Stimulated activated naive CD8-positive, alpha-beta T cell treated with anti-CD3 and anti-CD28 coated beads, Interleukin-15, Interleukin-2, amounts not matched to agents 100 U/mL and 50 U/mL, for 24 hours (primary cell): ENCODE results near the gene SLC6A3.

Source experiments
- ATAC-seq: fragments of 150-1000 bp; cut with Tn5 transposase; one replicate; pipeline ENCODE4 v1.10.0; 2021
- DNase-seq: peaks from one replicate; pipeline ENCODE4 v3.0.0; 2021

Gene SLC6A3

DNA sequence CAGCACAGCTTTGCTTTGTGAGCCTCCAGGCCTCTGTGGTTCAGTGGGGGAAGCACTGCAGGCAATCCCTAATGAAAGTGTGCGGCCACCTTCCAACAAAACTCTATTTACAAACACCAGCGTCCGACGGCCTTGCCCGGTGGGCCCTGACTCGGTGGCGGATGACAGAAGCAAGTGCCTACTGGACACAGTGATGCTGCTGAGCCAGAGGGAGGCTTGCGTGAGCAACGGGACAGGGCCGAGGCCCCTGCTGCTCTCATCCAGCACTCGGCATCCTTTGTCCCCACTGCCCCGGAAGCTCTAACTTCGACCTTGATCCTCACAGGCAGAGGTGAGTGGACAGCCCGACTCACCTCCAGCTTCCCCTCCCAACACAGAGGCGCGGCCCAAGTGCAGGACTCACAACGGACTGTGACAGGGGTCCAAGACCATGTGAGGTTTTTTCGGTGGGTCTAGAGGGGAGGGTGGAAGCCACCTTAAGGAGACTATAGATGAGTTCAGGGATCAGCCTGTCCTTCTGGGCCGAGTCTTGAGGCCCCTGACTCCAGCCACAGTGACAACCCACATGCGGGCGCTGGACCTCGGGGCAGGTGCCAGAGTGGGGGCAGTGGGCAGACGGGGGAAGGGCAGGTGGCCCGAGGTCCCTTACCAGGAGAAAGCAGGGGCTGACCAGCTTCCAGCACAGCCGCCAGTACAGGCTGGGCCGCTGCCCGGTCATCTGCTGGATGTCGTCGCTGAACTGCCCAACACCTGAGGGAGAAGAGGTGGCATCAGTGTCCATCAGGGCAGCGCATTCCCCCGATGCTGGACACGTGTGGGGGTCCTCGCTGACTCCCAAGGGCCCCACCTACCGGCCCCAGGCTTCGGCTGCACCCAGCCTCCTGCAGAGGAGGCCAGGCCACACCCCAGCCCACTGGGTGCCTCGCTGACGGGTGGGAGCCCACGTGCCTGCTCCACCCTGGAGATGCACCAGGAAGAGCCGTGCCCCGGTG, 39.4 kb downstream of the SLC6A3 start:
- no peak for DNase-seq
- ATAC-seq = no peak

DNA sequence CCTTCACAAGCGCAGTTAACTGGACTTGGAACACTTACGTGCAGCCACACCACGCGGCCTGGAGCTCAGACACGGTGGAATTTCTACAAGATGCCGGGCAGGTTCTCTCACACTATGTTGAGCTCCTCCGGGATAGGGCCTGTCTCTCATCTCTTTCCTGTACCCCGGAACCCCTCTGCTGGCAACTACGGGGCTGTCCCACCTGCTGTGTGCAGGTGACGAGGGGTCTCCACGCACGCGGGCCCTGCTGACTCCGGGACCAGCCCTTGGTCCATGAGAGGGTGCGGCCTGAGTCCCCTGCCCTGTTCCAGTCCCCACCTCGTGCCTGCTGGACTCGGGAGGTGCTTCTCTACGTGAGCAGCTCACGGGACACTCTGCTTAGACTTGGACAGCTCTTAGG, 40.1 kb downstream of the SLC6A3 start:
- no peak for ATAC-seq
- no peak for DNase-seq

DNA sequence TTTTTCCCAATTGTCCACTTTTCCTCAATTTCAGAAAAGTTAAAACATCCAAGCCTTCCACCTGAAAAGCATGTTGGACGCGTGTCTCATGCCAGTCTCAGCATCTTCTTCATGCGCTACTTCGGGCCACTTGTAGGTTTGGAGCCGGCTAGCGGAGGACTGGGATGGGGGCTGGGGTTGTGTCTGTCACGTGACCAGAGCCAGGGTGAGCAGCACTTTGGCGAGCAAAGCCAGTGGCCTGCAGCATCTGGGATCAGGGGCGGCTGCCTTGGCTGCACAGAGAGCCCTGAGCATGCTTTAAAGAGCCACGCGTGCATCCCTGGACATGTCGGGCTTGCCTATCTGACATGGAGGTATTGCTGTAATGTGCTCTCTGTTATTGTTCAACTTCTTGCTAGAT, 41.2 kb downstream of the SLC6A3 start:
- DNase-seq (no peak), ATAC-seq (no peak)

DNA sequence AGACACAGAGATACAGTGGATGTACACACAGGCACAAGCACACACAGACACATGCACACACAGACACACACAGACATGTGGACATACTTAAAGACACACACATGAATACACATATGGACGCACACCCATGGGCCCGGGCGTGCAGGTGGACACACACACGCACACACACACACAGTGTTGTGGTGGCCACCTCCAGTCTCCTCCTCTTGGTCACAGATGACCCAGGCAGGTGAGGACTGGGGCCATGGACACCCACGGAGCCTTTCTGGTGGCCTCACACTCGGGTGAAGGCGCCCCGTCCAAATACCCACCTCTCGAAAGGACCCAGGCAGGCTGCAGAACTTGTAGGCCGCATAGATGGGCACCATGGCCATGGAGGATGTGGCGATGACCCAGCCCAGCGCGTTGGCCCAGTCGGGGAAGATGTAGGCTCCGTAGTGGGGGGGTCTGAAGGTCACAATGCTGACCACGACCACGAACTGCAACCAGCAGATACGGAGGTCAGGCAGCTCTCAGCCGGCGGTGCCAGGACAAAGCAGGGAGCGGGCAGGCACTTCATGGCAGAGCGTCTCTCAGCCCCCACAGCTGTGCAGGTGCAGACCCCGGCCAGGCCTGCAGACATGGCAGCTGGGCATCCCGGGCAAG, 42.5 kb downstream of the SLC6A3 start:
- ATAC-seq = no peak

DNA sequence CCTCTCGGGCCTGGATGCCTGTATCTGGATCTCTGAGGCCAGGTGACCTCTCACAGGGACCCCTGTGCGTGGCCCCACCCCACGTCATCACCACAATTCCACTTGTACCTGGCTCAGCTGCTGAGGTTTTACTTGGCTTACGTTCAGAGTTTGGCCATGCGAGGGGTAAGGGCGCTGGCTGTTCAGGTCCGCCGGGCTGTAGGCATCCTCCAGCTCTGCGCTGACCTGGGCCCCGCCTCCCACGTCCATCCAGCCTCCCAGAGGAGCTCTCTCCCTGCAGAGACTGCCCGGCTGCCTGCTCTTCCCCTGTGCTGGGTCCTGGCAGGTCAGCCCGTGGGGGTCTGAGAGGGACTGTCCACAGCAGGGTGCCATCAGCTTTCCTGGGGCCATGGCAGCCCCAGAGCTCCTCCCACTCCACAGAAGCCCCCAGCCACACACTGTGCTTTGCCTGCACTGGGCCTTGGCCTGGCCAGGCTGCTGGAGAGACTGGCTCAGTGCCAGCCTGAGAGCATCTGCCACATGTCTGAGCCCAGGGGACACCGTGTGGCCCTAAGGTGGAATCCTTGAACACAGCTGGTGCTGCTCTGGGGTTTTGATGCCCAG, 43.6 kb downstream of the SLC6A3 start:
- ATAC-seq = no peak
- DNase-seq = no peak

More for the DNA sequence above, 42.5 kb downstream of the SLC6A3 start:
- DNase-seq = no peak

DNA sequence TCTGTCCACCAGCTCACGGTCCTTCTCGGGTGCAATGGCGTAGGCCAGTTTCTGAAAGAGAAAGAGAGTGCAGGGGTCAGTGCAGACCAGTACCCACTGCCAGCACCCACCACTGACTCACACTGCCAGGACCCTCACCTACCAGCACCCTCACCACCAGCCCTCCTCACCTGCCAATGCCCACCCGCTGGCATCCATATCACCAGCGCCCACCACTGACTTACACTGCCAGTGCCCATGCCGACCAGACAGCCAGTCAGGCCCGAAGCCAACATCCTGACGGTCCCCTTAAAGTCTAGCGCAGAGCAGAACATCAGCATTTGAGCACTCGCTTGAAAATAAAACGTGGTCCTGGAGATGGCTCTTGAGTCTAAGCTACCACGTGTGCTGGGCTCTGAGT, 44.3 kb downstream of the SLC6A3 start:
- ATAC-seq (no peak), DNase-seq (no peak)

DNA sequence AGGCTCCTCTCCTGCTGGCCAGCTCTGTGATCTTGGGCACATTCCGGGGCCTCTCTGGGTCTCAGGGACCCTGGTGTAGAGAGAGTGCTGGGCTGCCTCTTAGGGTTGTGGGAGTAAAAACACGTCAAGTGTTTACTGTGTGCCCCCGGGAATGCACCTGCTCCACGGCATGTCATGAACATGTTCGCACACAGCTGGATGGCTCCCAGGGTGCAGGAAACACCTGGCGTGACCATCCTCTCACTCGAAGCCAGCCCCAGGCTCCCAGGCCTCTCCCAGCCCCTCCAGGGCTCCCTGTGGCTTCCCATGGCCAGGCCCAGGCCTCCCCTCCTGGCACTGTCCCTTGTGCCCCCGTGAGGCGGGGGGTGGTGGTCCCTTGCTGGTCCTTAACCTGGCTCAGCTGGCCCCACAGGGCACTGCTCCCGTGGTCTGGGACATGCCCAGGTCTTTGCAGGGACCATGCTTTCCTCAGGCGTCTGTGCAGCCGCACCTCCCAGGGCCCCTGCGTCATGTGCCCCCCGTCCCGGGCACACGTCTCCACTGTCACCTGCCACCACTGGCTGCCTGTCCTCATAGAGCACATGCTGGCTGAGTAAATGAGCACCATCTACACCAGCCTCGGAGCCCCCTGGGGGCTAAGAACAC, 44.9 kb downstream of the SLC6A3 start:
- ATAC-seq (no peak), DNase-seq (no peak)

DNA sequence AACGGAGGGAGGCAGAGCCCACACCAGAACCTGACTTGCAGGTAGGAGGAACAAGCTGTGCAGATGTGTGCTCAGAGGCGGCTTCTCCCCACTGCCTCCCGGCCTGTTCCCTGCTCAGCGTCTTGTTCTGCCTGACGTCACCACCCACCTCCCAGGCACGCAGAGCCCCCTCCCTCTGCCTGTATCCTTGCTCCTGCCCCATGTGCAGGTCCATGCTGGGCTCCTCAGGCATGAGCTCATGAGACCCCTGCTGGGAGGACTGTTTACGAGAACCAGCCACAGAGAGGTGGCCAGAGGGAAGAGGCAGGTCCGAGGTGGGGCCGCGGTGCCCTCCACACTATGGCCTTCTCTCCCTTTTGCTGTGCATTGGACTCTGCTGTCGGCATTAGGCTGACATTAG, 45.5 kb downstream of the SLC6A3 start:
- ATAC-seq (no peak), DNase-seq (no peak)

DNA sequence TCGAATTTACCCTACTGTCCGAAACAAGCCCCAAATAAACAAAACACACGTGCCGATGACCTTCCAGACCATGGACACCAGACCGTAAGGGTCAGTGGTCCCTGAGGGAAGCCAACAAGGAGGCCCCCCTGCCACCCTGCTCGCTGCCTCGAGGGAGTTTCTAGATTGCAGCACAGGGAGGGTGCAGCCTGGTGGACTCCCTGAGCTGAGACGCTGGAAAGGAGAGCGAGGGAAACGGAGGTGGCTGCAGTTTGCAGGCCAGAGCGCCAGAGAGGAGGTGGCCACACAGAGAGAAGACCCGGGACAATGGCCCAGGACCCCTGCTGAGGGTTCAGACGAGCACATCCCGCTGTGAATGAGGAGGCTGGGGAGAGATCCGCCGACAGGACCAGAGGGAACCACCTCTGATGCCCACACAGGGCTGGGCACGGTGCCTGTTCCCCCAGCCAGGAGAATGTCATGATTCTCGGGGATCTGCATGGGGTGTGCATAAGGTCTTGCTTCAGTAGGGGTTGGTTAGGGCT, 48.9 kb downstream of the SLC6A3 start:
- DNase-seq (no peak), ATAC-seq (no peak)

DNA sequence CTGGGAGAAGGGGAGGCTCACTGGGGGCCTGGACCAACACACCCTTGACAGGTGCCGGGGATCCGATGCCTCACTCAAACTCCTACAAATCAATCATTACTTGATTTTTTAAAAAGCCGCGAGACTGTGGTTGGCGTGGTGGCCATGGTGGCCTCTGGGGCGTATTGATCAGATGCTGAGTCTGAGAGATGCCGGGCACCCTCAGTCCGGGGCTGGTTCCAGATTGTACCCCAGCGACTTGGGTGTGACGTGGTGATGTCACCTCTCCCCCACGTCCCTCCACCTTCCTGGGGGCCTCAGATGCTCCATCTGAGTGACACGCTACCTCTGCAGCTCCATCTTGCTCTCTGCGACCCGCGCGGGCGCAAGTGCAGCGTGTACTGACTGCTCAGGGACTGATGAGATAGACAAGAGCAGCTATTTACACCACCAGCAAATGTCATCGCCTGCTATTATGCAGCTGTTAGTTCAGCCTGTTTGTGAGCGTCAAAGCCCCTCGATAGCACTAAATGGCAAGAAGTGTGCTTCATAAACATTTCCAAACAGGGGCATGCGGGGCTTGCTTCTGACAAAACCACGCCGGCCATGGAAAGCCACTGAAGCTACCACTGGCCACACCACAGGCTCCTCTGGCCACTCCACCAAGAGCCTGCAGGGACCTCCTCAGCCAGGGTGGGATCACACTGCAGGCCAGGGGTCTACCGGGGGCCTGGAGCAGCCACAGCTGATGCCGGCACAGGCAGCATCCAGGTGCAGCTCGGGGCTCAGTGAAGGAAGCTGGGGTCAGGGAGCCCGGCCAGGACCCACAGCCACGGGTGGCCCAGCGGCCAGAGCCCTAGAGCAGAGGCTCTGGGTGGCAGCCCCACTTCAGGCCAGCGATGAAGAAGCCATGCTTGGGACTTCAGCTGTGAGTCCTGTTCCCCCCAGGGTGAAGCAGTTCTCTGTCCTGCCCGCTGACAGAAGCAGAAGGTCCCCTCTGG, 50.1 kb downstream of the SLC6A3 start:
- ATAC-seq (no peak), DNase-seq (no peak)

DNA sequence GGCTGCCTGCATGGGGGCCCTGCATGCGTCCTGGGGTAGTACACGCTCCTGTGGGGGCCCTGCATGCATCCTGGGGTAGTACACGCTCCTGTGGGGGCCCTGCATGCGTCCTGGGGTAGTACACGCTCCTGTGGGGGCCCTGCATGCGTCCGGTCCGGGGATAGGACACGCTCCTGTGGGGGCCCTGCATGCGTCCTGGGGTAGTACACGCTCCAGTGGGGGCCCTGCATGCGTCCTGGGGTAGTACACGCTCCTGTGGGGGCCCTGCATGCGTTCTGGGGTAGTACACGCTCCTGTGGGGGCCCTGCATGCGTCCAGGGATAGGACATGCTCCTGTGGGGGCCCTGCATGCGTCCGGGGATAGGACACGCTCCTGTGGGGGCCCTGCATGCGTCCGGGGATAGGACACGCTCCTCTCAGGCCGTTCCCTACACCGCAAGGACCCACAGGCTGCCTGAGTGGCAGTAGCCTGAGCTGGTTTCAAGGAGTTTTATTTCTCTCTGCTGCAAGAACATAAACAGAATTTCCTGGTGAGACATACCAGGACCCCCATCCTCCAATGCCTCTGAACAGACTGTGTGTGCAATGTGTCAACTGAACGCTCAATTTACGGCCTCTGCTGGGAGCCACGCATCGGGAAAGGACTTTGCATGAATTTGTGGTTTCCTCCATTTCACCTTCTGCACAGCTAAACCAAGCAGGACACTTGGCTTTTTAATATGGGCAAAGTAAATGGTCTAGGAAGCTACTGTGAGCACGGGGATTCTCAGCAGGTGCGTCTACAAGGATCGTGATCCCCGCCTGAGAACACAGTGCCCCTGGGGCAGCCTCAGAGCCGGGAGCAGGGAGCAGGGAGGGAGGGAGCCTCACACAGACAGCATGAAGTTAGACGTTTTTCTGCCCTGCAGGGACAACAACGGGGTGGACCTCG, 51.4 kb downstream of the SLC6A3 start:
- ATAC-seq (no peak), DNase-seq (no peak)

DNA sequence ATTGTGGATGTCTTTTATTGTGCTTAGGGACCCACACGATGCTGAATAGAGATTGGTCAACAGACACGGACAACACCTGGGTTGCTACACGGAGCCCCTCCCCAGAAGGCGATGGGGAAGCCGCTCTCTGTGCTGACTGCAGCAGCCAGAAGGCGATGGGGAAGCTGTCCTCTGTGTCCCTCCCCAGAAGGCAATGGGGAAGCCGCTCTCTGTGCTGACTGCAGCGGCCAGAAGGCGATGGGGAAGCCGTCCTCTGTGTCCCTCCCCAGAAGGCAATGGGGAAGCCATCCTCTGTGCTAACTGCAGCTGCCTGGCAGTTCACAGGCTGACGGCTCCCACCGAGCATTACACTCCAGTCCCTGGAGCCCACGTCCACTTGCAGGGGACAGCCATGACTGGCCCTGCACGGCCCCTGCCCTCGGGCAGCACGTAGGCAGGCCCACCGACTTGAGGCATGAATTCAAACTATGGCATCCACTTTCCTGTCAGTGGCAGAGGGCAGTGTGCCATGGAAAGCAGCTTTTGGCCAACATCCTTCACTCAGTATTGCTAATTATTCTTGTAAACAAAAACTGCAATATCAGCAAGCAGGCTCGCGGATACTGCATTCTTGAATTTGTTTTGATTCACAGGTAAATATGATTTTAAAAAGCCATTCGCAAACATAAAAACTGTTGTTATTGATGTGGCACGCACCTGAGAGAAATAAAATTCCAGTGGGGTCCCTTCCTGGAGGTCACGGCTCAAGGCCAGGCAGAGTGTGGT, 52.3 kb downstream of the SLC6A3 start:
- ATAC-seq (no peak), DNase-seq (no peak)

DNA sequence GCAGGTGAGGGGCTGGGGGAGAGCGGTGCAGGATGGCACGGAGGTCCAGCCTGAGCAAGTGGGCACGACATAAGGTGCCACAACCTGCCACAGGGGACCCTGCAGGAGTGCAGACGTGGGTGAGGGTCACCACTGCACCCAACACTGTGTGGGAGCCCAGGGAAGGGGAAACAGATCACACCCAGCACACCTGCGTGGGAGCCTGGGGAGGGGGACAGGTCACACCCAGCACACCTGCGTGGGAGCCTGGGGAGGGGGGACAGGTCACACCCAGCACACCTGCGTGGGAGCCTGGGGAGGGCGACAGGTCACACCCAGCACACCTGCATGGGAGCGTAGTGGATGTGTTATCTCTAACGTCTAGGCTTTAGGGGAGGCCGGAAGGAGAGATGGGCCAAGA, 53.0 kb downstream of the SLC6A3 start:
- ATAC-seq (no peak), DNase-seq (no peak)

DNA sequence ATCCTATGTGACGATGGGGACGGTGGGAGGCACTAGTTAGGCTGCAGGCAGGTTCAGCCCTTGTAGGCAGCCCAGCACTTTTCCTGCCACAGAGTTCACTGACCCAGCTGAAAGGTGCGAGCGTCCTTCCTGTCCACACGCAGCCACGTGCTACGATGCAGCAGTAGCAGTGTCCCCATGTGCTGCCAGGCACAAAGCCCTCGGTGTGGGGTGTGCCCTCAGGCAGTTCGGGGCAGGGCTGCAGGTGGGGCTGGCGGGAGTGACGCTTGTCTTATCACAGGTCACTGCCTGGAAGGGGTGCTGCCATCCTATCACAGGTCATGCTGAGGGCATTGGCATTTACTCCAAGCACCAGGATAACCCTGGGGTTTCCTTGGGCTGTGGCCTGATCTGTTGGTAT, 53.5 kb downstream of the SLC6A3 start:
- DNase-seq (no peak), ATAC-seq (no peak)

DNA sequence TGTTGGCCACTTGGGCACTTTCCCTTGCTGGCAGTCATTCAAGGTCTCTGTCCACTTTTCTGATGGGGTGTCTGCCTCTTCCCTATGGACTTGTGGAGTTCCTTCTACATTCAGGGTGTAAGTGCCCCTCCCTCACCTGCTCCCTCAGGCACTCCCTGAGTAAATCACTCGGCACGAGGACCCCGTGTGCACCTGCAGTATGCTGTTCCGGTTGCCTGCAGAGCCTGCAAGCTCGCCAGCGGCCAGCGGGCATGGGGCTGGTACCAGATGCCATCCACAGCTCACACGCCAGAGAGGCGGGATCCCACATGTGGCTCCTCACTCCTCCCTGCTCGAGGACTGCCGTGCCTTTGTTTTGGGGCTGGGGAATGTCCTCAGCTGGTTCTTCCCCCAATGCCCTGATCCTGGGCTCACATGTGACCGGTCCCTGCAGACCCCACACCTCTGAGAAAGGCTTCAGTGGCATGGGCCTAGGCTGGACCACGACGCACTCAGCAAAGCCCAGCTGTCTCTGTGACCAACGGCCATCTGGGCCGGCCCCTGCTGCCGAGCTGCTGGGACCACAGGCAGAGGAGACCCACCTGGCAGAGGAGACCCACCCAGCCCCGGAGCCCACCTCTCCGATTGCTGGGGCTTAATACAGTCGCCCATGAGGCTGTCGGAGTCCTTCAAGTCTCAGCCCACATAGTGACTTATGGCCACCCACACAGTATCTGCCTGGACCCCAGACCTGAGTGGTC, 54.2 kb downstream of the SLC6A3 start:
- ATAC-seq (no peak), DNase-seq (no peak)

DNA sequence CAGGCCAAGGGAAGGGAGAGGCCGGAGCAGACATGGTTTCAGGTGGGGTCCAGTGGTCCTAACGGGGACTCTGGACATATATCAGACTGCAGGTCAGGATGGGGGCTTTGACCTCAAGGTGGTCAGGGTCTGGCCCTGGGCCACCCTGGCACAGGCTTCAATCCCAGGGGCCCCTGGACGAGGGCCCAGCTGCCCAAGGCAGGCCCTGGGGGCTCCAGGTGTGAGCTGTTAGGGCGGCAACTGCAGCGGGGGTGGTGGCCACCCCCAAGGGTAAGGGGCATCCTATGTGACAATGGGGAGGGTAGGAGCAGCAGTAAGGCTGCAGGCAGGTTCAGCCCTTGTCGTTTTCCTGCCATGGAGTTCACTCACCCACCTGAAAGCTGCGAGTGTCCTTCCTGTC, 54.9 kb downstream of the SLC6A3 start:
- ATAC-seq = no peak
- no peak for DNase-seq

DNA sequence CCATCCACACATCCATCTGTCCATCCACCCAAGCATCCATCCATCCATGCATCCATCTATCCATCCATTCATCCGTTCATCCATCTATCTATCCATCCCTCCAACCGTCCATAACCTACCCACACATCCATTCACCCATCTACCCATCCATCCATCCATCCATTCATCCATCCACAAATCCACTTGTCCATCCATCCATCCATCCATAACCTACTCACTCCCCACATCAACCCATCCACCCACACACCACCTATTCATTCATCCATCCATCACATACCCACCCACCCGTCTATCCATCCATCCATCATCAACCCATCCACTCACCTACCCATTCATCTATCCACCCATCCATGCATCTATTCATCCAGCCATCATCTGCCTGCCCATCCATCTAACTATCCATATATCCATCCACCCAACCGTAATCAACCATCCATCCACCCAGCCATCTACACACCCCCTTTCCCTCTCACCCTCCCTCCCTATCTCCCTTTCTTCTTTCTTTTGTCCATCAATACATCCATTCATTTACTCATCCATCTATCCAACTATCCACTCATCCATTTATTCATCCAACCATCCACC, 56.8 kb downstream of the SLC6A3 start:
- no peak for ATAC-seq

DNA sequence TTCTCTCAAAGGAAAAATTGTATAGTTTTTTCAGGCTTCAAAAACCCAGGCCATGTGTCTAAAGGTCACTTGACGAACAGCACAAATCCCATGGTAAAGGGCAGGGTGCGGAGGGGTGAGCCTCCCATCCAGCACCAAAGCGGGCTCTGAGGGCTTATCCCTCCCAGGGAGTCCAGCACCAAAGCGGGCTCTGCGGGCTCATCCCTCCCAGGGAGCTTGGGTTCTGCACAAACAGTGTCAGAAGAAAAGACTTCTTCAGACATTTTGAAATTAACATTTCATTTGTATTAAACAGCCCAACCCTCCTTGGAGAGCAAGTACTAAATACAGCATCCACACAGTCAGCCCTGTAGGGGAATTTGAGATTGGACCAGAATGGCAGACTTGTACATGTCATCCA, 57.4 kb downstream of the SLC6A3 start:
- DNase-seq (no peak), ATAC-seq (no peak)

More for the DNA sequence above, 56.8 kb downstream of the SLC6A3 start:
- DNase-seq = no peak
